Measurements from ENCODE around the gene GOPC. TPM values are rescaled to one million over a fixed set of nuclear protein-coding genes. Genes with fewer than 3 reads are reported as not detected.

The GOPC gene
- total and polyA plus RNA-seq, 2 of the 13 experiments (the other 11 are each of a cell fraction or from before 2014, with no cell fraction given) = 20.9 to 41.5 TPM

DNA sequence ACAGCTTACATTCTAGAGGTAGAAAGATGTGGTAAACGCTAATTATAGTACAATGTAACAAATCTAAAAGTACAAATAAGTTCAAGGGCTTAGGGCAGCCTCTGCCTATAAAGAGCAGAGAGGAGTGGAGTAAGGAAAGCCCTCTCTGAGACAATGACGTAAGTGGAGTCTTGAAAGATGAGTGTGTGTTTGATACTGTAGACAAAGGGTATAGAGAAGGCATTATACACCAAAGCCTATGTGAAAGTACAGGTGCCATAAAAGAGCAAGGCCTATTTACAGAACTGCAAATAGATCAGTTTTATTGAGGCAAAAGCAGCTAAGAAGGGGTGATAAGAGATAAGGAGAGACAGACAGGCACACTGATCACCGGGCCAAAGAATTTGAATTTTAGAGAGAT, 10.9 kb downstream of the GOPC start:
- ATAC-seq = no peak
- no peak overlapping the region for H3K27ac ChIP-seq (ENCODE audit: extremely low read length, insufficient read depth, low read length)
- intact Hi-C loops (cut with micrococcal nuclease; ENCODE audit: unreplicated experiment) = no loop called here

DNA sequence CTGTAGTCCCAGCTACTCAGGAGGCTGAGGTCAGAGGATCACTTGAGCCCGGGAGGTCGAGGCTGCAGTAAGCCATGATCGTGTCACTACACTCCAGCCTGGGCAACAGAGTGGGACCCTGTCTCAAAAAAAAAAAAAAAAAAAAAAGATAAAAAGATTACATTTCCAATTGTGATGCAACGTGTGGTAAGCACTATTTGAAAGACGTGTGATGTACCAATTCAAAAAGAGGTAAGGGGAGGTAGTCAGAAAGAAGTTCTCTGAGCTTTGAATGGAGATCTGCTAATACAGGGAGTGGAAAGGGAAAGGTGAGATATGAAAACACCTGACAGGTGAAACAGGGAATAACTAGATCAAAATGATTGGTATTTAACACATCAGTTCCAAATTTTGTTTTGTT, 11.9 kb downstream of the GOPC start:
- ChIA-PET POLR2A (interaction anchor here (3.9 kb wide), 1 partner anchor 11 kb away, joined by 24 read pairs; the partner anchor contains the start of gene GOPC), CTCF (ENCODE audit: low intra/inter-chr PET ratio, low total read pairs) (no interaction called here)
- no TSS peak for BruUV-seq (replicated peaks)
- TF ChIP-seq AGO1 (IDR thresholded peaks at IDR 0.05; ENCODE audit: low read depth, low read length, poor library complexity, severe bottlenecking) (no peak), ZNF180 (CRISPR knock-in tag; IDR thresholded peaks at IDR 0.05; ENCODE audit: borderline replicate concordance, low read depth) (no peak), REXO4 (CRISPR knock-in tag; IDR thresholded peaks at IDR 0.05; ENCODE audit: borderline replicate concordance) (no peak), ZNF674 (CRISPR knock-in tag; IDR thresholded peaks at IDR 0.05; ENCODE audit: low read depth) (no peak), MTA1 (CRISPR knock-in tag; IDR thresholded peaks at IDR 0.05; ENCODE audit: borderline replicate concordance) (no peak), SAP130 (CRISPR knock-in tag; IDR thresholded peaks at IDR 0.05; ENCODE audit: low read depth) (no peak)
- TF ChIP-seq, protein P1, sequence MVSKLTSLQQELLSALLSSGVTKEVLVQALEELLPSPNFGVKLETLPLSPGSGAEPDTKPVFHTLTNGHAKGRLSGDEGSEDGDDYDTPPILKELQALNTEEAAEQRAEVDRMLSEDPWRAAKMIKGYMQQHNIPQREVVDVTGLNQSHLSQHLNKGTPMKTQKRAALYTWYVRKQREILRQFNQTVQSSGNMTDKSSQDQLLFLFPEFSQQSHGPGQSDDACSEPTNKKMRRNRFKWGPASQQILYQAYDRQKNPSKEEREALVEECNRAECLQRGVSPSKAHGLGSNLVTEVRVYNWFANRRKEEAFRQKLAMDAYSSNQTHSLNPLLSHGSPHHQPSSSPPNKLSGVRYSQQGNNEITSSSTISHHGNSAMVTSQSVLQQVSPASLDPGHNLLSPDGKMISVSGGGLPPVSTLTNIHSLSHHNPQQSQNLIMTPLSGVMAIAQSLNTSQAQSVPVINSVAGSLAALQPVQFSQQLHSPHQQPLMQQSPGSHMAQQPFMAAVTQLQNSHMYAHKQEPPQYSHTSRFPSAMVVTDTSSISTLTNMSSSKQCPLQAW (CRISPR knock-in tag; IDR thresholded peaks at IDR 0.05) = no peak
- TF ChIP-seq, protein P2, sequence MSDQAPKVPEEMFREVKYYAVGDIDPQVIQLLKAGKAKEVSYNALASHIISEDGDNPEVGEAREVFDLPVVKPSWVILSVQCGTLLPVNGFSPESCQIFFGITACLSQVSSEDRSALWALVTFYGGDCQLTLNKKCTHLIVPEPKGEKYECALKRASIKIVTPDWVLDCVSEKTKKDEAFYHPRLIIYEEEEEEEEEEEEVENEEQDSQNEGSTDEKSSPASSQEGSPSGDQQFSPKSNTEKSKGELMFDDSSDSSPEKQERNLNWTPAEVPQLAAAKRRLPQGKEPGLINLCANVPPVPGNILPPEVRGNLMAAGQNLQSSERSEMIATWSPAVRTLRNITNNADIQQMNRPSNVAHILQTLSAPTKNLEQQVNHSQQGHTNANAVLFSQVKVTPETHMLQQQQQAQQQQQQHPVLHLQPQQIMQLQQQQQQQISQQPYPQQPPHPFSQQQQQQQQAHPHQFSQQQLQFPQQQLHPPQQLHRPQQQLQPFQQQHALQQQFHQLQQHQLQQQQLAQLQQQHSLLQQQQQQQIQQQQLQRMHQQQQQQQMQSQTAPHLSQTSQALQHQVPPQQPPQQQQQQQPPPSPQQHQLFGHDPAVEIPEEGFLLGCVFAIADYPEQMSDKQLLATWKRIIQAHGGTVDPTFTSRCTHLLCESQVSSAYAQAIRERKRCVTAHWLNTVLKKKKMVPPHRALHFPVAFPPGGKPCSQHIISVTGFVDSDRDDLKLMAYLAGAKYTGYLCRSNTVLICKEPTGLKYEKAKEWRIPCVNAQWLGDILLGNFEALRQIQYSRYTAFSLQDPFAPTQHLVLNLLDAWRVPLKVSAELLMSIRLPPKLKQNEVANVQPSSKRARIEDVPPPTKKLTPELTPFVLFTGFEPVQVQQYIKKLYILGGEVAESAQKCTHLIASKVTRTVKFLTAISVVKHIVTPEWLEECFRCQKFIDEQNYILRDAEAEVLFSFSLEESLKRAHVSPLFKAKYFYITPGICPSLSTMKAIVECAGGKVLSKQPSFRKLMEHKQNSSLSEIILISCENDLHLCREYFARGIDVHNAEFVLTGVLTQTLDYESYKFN (CRISPR knock-in tag; conservative IDR thresholded peaks at IDR 0.05) = no peak

More for the DNA sequence above, 10.9 kb downstream of the GOPC start:
- H3K9me3 ChIP-seq (ENCODE audit: low read length) = no peaks in the 10 kb centered on the region
- no peak overlapping the region for H3K4me2 ChIP-seq (ENCODE audit: low read depth, low read length)
- no TSS peak for BruUV-seq (replicated peaks)
- H2AFZ ChIP-seq (ENCODE audit: low read length) = no peak overlapping the region
- FAIRE-seq (no peak), DNase-seq (ENCODE audit: low spot score) (no peak)
- H3K9ac ChIP-seq (ENCODE audit: insufficient read depth, low read depth, low read length) = no peak overlapping the region
- peaks cover 11 to 23% of the 10 kb centered on the region in 2 experiments; a peak in 4 of 5 replicates for H3K36me3 ChIP-seq (replicated peaks in 1 of 2; ENCODE audit: control insufficient read depth in 1 of 2, insufficient read depth in 2 of 2, low read length in 2 of 2)
- in situ Hi-C loops (cut with HindIII; ENCODE audit: extremely low pct_ligation_motif_present, low pct_unique_long_range_greater_than_20kb) = no loop called here
- ChIA-PET POLR2A (no interaction called here), CTCF (ENCODE audit: low intra/inter-chr PET ratio, low total read pairs) (no interaction called here)
- H3K4me3 ChIP-seq (replicated peaks in 1 of 3; ENCODE audit: insufficient read depth in 1 of 3, low read depth in 2 of 3, low read length in 3 of 3) = no peak overlapping the region
- H4K20me1 ChIP-seq (ENCODE audit: insufficient read depth, low read length) = no peaks in the 10 kb centered on the region
- no peak for TF ChIP-seq POLR2AphosphoS5 (IDR thresholded peaks at IDR 0.05; ENCODE audit: low read depth, low read length)
- no peak for TF ChIP-seq ZFX (CRISPR knock-in tag; IDR thresholded peaks at IDR 0.05; ENCODE audit: low read depth)
- no peak for TF ChIP-seq PTBP1 (IDR thresholded peaks at IDR 0.05; ENCODE audit: low read depth, low read length, poor library complexity, severe bottlenecking)
- TF ChIP-seq, protein P3, sequence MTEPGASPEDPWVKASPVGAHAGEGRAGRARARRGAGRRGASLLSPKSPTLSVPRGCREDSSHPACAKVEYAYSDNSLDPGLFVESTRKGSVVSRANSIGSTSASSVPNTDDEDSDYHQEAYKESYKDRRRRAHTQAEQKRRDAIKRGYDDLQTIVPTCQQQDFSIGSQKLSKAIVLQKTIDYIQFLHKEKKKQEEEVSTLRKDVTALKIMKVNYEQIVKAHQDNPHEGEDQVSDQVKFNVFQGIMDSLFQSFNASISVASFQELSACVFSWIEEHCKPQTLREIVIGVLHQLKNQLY (CRISPR knock-in tag; IDR thresholded peaks at IDR 0.05) = no peak
- TF ChIP-seq NR2F2 (IDR thresholded peaks at IDR 0.05; ENCODE audit: borderline replicate concordance, low read depth) = no peak
- TF ChIP-seq PRPF4 (IDR thresholded peaks at IDR 0.05; ENCODE audit: low read depth, low read length, poor library complexity, severe bottlenecking) = no peak
- no peak for TF ChIP-seq ZNF720 (CRISPR knock-in tag; IDR thresholded peaks at IDR 0.05)
- TF ChIP-seq ZNF816 (CRISPR knock-in tag; IDR thresholded peaks at IDR 0.05; ENCODE audit: borderline replicate concordance) = no peak
- TF ChIP-seq MATR3 (CRISPR knock-in tag; IDR thresholded peaks at IDR 0.05) = no peak
- no peak for TF ChIP-seq ZNF207 (IDR thresholded peaks at IDR 0.05; ENCODE audit: borderline replicate concordance)
- H3K79me2 ChIP-seq (ENCODE audit: insufficient read depth, low read length) = peaks cover 49% of the 10 kb centered on the region
- 96% methylated on average over 3 of the region's 3 CpGs for WGBS (ENCODE audit: low lambda C conversion rate)
- no peaks in the 10 kb centered on the region for H3K27me3 ChIP-seq (ENCODE audit: control insufficient read depth in 1 of 2, insufficient read depth in 2 of 2, low read length in 2 of 2)
- H3K4me1 ChIP-seq (ENCODE audit: insufficient read depth, low read length) = no peaks in the 10 kb centered on the region

More for the DNA sequence above, 11.9 kb downstream of the GOPC start:
- Histone ChIP-seq H4K20me1 (ENCODE audit: insufficient read depth, low read length) (no peaks in the 10 kb centered on the region), H3K4me3 (replicated peaks in 1 of 3; ENCODE audit: insufficient read depth in 1 of 3, low read depth in 2 of 3, low read length in 3 of 3) (no peak overlapping the region), H3K27ac (ENCODE audit: extremely low read length, insufficient read depth, low read length) (no peak overlapping the region), H3K36me3 (replicated peaks in 1 of 2; ENCODE audit: control insufficient read depth in 1 of 2, insufficient read depth in 2 of 2, low read length in 2 of 2) (peaks cover 13 to 26% of the 10 kb centered on the region in 2 experiments; a peak in 4 of 5 replicates), H3K9ac (ENCODE audit: insufficient read depth, low read depth, low read length) (no peak overlapping the region), H3K4me2 (ENCODE audit: low read depth, low read length) (no peak overlapping the region), H2AFZ (ENCODE audit: low read length) (no peak overlapping the region), H3K79me2 (ENCODE audit: insufficient read depth, low read length) (peaks cover 54% of the 10 kb centered on the region), H3K9me3 (ENCODE audit: low read length) (no peaks in the 10 kb centered on the region), H3K27me3 (ENCODE audit: control insufficient read depth in 1 of 2, insufficient read depth in 2 of 2, low read length in 2 of 2) (no peaks in the 10 kb centered on the region), H3K4me1 (ENCODE audit: insufficient read depth, low read length) (no peaks in the 10 kb centered on the region)
- DNase-seq (ENCODE audit: low spot score) (no peak), FAIRE-seq (no peak), ATAC-seq (no peak)
- WGBS (ENCODE audit: low lambda C conversion rate) = 95% methylated on average over 5 of the region's 5 CpGs
- in situ Hi-C loops (cut with HindIII; ENCODE audit: extremely low pct_ligation_motif_present, low pct_unique_long_range_greater_than_20kb) = no loop called here
- intact Hi-C loops (cut with micrococcal nuclease; ENCODE audit: unreplicated experiment) = no loop called here
